NCI-H524 treated with DMSO at 0.1 percent for 48 hours (cell line): Measurements from ENCODE around the gene TMEM164.

Experiments used
- DNase-seq: peaks from one replicate; lab custom pipeline; 2025; lab: John Stamatoyannopoulos, UW

Gene TMEM164

DNA sequence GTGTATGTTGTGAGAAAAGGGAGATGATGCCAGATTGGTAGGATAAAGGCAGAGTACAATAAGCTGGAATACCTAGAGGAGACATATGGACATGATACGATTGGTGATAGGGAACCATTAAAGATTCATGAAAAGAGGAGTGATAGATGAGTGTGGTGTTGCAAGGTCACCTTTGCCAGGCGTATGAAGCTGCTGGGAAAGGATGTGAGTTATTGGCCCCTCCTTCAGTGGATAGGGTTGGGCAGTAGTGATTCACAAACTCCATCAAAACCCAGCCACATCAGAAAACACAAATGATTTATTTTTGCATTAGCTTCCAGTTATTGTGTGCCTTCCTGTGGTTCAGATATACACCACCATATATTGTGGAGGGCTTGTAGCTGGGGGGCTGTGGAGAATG lies 34.3 kb downstream of the TMEM164 start:
- DNase-seq: no peak

DNA sequence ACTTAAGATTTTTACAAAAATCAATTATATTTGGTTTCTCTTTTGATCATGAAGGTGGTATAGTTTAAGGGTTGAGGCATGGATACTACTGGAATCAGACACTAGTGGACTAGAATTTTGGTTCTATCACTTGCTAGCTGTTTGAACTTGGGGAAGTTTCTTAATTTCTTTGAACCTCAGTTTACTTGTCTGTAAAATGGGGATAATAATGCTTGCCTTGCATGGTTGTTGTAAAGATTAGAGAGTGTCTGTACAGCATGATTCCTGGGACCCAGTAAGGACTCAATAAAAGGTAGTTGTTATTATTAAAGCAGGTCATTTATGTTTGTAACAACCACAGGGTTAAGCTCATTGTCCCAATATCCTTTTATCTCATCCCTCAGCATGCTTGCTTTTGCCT lies 36.0 kb downstream of the TMEM164 start:
- DNase-seq: no peak

DNA sequence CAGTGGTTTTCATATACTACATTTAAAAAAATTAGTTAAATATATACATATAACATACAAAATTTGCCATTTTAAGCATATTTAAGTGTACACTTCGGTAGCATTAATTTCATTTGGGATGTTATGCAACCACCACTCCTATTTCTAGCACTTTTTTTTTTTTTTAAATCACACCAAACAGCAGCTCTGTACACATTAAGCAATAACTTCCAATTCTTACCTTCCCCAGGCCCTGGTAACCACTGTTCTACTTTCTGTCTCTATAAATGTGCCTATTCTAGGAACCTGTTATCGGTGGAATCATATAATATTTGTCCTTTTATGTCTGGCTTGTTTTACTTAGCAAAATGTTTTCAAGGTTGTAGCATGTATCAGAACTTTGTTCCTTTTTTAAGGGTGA lies 39.1 kb downstream of the TMEM164 start:
- no peak for DNase-seq

DNA sequence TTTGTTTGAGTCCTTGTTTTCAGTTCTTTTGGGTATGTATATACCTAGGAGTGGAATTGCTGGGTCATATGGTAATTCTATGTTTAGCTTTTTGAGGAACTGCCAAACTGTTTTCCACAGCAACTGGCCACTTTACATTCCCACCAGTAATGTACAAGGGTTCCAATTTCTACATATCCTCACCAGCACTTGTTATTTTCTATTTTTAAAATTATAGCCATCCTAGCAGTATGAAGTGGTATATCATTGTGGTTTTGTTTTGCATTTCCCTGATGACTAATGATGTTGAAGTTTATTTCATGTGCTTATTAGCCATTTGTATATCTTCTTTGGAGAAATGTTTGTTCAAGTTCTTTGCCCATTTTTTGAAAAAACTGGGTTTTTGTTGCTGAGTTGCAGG lies 39.6 kb downstream of the TMEM164 start:
- no peak for DNase-seq

DNA sequence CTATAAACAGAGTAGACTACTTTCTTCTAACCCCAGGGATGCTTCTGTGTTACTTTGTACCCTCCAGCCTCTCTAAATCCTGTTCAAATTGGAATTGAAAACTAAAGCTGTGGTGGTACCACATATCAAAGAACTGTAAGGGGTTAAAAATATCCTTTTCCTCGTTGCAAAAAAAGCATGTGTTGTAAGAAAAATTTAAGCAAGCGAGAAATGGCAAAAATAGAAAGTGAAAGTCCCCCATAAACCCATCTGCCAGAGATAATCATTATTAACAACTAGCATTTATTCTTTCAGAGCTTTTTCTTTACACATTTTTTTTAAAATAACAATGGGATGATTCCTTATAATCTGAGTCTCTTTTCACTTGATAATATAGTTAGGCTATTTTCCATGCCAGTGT lies 40.6 kb downstream of the TMEM164 start:
- DNase-seq: no peak

DNA sequence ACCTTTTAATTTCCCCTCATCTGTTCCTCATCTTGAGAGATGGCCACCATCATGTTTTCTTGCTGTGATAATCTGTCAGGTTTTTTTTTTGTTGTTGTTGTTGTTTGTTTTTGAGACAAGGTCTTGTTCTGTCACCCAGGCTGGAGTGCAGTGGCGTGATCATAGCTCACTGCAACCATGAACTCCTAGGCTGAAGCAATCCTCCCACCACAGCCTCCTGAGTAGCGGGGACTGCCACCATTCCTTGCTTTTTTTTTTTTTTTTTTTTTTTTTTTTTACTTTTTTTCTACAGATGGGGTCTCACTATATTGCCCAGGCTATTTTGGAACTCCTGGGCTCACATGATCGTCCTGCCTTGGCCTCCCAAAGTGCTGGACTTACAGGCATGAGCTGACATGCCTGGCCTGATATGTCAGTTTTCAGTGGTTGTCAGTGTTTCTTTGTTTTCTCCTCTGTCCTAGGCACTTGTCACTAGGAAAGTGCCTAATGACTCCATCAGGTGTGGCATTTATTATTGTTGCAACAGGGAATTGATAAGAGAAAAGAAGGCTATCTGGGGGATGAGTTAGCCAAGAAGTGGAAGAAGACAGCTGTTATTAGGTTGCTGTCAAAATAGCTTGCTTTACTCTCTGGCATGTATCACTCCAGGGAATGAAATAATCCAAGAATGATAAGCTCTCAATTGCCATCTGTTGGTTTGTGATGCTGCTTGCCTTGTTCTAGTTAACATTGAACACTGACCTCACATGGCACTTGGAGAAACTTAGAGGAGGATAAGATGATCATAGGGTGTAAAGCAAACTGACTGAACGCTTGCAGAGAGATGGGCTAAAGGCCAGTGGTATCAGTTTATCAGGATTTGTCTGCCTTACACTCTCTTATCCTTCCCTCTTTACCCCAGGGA lies 41.7 kb downstream of the TMEM164 start:
- DNase-seq: peak; percentile 92

DNA sequence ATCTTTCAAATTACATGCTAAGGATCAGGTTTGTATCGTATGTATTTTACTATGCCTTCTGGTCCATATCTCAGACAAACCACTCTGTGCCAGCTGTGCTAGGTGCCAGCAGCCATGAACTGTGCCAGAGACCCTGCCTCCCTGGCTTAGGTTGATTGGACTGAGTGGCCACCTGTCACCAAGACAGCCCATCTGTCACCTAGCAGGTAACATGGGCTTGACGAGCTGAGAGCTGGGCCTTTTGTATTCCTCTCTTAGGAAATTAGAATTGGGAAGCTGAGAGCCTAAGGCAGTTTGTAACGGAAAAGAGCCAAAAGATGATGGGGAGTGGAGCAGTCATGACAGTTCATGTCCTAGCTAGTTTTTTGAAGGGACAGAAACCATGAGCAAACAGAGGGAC lies 42.5 kb downstream of the TMEM164 start:
- peak; percentile 90 for DNase-seq

DNA sequence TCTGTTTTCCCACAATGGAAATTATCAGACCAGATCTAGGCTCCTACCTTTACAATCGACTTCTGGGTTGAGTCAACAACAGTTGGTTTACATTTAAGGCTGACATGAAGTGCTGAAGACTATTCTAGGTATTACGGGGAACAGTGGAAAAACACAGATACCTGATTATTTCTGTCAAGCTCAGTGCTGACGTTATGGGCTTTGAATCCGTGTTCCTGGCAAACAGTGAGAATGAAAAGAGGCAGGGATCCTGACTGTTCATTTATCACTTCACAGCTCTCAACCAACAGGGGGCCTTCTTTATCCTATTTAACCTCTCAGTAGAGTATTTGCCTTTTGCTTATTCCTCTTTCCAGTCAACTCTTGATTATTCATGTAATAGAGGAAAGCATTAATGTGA lies 43.1 kb downstream of the TMEM164 start:
- peak; percentile 9 for DNase-seq

DNA sequence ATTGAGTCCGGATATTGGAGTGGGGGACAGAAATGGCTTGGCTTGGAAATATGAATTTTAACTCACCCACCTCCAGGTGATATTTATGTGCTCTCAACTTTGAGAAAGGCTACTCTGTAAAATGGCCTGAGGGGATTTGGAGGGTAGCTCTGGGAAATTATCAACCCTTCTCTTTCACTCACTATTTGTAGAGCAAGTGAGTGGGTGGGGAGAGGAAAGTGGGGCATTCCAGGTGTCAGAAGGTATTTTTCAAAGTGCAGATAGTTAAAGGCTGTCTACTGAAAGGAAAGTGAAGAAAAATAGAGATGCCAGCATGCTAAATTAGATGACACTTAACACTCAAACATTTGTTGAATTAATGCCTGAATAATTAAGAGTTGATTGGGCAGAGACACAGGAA lies 44.1 kb downstream of the TMEM164 start:
- no peak for DNase-seq

DNA sequence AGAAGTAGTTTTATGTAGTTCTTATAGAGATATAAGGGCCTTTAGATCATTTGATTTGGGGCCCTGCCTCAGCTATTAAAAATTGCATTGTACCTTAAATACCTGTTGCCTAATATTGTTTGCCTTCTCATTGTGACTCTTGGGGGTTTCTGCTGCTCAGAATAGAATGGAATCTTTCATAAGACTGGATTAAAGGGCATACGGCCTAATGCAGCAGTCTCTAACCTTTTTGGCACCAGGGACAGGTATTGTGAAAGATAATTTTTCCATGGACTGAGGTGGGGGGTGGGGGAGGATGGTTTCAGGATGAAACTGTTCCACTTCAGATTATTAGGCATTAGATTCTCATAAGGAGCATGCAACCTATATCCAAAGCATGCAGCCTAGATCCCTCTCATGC lies 46.2 kb downstream of the TMEM164 start:
- no peak for DNase-seq

DNA sequence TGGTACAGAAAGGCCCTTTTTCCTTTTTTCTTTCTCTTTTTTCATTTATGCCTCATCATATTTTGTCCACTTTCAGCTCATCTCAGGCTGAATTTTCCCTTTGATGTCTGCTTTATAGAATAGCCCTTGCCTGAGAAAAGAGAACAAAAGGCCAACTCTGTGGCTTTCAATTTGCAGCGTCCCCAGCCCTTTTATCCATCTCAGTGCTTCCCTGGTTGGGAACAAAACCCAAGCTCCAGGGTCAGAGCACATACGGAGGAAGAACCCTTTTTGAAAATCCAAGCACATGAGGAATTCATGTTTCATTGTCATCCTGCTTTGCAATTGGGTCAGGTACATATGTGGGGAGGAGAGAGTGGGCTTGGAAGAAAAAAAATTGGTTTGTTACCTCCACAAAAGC lies 47.5 kb downstream of the TMEM164 start:
- no peak for DNase-seq

DNA sequence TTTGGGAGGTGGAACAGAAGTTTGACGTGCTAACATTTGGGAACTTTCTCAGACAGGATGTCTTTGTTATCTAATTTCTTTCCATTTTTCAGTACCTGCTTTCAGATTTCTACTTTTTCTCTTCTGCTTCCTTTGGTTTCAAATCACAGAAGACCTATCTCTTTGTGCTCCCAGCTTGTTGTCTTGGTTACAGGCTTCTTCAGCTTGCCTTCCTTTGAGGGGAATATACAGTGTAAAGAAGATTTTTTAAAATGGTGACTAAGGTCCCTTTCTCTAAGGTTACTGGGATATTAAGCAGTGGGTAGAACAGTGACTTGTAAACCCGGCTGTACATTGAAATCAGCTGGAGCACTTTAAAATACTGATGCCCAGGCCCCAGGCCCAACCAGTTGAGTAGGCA lies 48.0 kb downstream of the TMEM164 start:
- DNase-seq: no peak

DNA sequence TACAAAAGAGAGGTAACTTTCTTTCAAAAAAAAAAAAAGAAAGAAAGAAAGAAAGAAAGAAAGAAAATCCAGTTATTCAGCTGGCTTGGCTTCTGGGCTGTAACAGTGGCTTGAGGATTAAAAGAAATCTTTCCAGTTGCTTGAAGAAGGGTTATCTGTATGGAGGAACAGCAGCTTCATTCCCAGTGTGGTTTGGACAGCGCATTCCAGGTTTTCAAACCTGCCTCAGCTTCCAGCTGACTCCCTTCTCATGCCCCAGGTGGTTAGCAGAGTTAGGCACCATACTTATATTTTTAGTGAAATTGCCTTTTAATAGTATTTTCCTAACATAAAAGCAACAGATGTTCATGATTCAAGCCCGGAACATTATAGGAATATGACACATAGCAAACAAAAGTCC lies 48.6 kb downstream of the TMEM164 start:
- no peak for DNase-seq

DNA sequence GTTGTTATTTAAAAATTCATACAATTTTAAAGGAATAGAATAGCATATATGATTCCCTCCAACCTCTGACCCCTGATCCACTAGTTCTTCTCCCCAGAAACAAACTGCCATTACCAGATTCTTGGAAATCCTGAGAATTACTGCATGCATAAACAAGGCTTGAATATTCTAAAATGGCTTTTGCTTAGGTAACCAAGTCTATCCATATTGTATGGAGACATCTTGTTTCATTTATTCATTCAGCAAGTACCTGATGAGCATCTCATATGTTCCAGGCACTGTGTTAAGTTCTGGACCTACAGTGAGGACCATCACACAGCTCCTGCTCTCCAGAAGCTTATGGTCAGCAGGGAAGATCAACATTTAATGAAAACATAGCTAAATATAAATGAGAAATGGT lies 49.4 kb downstream of the TMEM164 start:
- DNase-seq: no peak

DNA sequence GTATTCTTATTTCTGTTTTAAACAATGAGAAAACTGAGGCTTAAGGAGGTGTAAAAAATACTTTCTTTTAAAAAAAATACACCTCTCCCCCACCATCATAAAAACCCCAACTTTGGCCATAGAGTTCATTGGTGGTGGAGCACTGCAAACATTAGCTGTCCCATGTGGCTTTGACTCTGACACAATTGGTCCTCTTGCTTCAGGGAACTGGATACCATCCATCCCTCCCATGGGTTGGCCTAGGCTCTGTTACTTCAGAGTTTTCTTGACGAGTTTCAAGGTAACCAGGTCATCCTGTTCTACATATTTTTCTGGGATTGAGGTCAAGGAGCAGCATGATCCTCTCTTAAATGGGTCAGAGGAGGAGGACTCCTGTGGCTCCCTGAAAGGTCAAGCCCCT lies 50.5 kb downstream of the TMEM164 start:
- DNase-seq: no peak

DNA sequence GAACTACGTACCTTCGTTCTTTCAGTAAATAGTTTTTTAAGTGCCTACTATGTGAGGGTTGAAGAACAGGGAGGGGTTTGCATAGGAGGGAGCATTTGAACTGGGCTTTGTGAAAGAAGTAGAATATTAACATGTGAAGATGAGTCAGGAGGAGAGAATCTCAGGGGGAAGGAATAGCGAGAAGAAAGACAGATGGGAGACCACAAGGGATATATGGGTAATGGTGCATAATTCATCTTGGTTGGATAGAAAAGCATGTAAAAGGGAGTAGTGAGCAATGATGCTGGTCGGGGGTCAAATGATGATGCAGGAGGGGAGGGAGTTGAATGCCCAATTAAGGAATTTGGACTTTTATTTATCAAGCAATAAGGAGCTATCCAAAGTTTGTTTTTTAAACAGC lies 52.7 kb downstream of the TMEM164 start:
- no peak for DNase-seq

DNA sequence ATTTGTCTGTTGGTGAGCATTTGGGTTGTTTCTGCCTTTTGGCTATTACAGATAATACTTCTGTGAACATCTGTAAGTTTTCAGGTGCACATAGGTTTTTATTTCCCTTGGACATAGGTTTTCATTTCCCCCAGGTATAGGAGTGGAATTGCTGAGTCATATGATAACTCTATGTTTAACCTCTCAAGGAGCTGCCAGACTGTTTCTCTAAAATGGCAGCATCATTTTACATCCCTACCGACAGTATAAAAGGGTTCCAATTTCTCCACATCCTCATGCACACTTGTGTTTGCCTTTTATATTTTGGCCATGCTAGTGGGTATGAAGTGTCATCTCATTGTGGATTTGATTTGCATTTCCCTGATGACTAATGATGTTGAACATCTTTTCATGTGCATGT lies 53.5 kb downstream of the TMEM164 start:
- DNase-seq: no peak

DNA sequence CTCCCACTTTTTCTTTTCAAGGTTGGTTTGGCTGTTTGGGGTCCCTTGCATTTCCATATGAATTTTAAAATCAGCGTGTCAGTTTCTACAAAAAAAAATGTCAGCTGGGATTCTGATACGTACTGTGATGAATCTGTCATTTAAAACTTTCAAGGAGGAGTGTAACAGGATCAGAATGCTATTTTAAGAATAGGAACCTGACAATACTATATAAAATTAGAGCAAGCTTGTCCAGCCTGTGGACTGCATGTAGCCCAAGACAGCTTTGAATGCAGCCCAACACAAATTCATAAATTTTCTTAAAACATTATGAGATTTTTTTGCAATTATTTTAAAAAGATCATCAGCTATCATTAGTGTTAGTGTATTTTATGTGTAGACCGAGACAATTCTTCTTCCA lies 56.5 kb downstream of the TMEM164 start:
- DNase-seq: no peak

DNA sequence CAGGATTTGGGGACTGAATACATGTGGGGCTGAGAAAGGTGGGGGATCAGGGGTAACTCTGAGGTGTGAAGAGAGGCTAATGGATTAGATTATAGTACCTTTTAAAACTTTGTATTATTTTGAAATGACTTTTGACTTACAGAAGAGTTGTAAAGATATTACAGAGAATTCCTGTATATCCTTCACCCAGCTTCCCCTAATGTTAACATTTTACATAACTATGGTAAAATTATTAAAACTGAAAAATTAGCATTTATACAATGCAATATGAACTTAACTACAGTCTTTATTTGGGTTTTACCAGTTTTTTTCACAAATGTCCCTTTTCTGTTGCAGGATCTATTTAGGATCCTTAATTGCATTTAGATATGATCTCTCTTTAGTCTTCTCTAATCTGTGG lies 57.4 kb downstream of the TMEM164 start:
- no peak for DNase-seq

DNA sequence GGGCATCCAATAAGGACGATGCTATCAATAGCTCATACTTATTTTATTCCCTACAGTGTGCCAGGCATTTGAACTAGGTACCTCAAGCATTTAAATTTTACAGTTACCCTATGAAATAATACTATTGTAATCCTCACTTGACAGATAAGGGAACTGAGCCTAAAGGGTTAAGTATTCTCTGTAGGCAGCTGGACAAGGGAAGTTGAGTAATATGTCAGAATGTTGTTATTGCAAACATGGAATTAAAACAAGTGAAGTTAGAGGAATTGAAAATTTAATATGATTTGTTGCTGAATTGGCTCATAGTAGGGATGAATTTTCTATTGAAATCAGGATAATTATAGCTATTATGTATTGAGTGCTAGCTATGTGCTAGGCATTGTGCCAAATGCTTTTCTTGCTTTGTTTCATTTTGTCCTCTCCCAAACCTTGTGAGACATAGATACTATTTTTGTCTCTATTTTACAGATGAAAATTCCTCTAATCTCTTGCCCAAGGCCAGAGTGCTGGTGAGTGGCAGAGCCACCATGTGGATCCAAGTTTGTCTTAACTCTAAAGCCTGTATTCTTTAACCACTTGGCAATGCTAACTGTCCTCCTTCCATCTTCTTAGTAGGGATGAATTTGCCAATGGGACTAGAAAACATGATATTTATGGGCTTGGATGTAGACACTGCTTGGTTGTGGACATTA lies 58.1 kb downstream of the TMEM164 start:
- DNase-seq: no peak

DNA sequence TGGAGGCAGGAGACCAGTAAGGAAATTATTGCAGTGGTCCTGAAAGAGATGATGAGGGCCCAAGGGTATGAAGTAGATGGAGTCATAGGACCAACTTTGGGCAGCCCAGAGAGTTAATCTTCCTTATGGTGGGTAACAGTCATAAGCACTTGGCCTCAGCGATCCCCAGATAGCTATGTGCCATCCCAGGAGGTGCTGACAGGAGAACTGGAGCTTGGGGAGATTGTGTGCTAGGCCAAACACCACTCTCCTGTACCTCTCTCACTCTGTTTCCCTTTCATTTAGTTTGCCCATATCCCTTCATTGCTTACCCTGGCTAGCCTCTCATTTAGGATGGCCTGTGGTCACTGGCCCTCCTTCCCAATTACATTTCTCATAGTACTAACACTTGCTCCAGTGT lies 60.0 kb downstream of the TMEM164 start:
- DNase-seq: no peak

DNA sequence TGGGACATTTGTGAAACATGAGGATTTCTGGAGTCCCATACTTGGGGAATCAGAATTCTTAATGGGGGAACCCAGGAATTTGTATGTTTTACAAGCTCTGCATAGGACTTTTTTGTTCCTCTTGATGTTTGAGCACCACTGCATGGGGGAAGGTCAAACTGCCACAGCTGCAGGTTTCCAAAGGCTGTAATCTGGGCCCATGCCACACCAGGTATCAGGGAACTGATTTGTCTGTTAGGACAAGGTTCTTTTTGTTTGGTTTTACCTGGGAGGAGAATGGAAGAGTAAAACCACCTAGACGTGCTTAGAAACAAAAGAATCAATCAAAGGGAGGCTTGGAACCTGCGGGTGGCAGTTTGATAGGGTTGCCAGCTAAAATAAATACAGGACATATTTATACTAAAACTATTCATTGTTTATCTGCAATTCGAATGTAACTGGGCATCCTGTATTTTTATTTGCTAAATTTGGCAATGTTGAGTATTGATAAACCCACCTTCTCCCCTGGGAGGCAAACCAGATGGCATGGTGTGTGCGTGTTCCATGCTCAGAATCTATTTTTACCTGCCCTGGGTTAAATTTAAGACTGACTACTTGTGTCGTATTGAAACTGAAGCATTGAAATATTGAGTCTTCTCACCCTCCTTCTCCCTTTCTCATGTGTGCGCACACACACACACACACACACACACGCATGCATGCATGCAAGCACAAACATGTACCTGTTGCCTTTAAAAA lies 63.7 kb downstream of the TMEM164 start:
- DNase-seq: no peak

DNA sequence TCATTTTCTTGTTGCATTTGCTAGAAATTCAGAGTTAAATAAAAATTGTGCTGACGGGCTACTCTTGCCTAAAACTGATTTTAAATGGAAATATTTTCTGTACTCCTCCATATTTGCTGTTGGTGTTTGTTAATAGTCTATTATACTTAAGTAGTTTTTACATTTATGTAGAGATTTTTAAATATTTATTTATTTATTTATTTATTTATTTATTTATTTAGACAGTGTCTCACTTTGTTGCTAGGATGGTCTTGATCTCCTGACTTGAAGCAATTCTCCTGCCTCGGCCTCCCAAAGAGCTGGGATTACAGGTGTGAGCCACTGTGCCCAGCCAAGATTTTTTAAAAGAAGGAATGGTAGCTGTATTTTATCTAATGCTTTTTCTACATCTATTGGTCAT lies 68.1 kb downstream of the TMEM164 start:
- DNase-seq: no peak
